DOHH2 (cell line): ENCODE data around the gene MRTFB.

Source experiments
- CTCF ChIP-seq: fragments of 200-600 bp; sonication (generic); IDR thresholded peaks from one replicate; pipeline ENCODE4 v1.5.1; 2014; ENCODE audit warnings: antibody characterized with exemption, mild to moderate bottlenecking, low read depth, low read length; ENCODE audit not compliant: poor library complexity, severe bottlenecking
- EZH2phosphoT487 ChIP-seq: fragments of 200-600 bp; sonication (generic); IDR thresholded peaks from 2 replicates; pipeline ENCODE4 v1.6.1; 2017; ENCODE audit warnings: borderline replicate concordance, mild to moderate bottlenecking, antibody characterized with exemption, low read length, moderate library complexity, mixed read lengths

- TF ChIP-seq CTCF (no peak), EZH2phosphoT487 (no peak)
Observed at GRCh38 chr16:14063618-14064581, 7.2 kb upstream of the MRTFB start.
